K562 (cell line): ENCODE results near the gene RETREG1. TPM values are rescaled to one million over a fixed set of nuclear protein-coding genes. Genes with fewer than 3 reads are reported as not detected.

Experiments used
- ATAC-seq: fragments of 200-7000 bp; cut with Tn5 transposase; 3 replicates; pipeline ENCODE4 v1.9.1; 2020; ENCODE audit warnings: moderate library complexity
- BruUV-seq: library from RNA; stranded (reverse); fragments of 400-500 nt; replicated peaks from 2 replicates; lab custom pipeline; 2021; lab: Mats Ljungman, UMichigan
- CTCF ChIA-PET: fragments of 300-600 bp; formaldehyde crosslinking; extraction: SDS; loops from one replicate; lab custom pipeline; 2021; ENCODE audit warnings: low intra/inter-chr PET ratio; lab: Yijun Ruan, JAX
- POLR2A ChIA-PET: fragments of 300-600, 350-650 bp; sonication (Branson Sonifier 250); formaldehyde crosslinking; extraction: SDS; loops from one replicate; lab custom pipeline; 2021; ENCODE audit warnings: antibody characterized with exemption, inconsistent platforms; lab: Yijun Ruan, JAX
- DNase-seq, 4 experiments: peaks; one replicate each; pipeline versions ENCODE4 v3.0.0 to v3.0.0-alpha.2; 2011 to 2018; ENCODE audit warnings: low spot score in 3 of 4, mixed read lengths in 3 of 4; ENCODE audit errors: extremely low read depth in 1 of 4
- FAIRE-seq: peaks from 2 replicates; lab custom pipeline; 2011; peaks lifted over from hg19 to GRCh38; lab: Jason Lieb, UNC
- H2AFZ ChIP-seq: 2 replicates; pipeline ENCODE4 v1.6.0; 2011; ENCODE audit warnings: low read depth, low read length, control low read depth, inconsistent platforms
- H3K27ac ChIP-seq: fragments of 200-600 bp; 3 replicates; pipeline ENCODE4 v1.8.0; 2011; ENCODE audit warnings: low read depth, mild to moderate bottlenecking, control low read depth, inconsistent platforms, low read length, moderate library complexity, mixed read lengths; ENCODE audit errors: extremely low read depth
- H3K27me3 ChIP-seq, 2 experiments: fragments of 300-600 bp in 1 of 2; 2 replicates in 1 of 2; 3 replicates in 1 of 2; pipeline versions ENCODE4 v1.6.0 to v1.8.0; 2011; ENCODE audit warnings: inconsistent platforms in 2 of 2, low read length in 2 of 2, mild to moderate bottlenecking in 1 of 2, mixed read lengths in 1 of 2, moderate library complexity in 1 of 2; ENCODE audit not compliant: control insufficient read depth in 2 of 2, insufficient read depth in 2 of 2
- H3K36me3 ChIP-seq: fragments of 300-600 bp; 3 replicates; pipeline ENCODE4 v1.8.0; 2011; ENCODE audit warnings: mild to moderate bottlenecking, low read length, inconsistent platforms; ENCODE audit not compliant: control insufficient read depth, insufficient read depth
- H3K4me1 ChIP-seq, 2 experiments: fragments of 200-600 bp in 1 of 2; replicated peaks in 1 of 2; 2 replicates in 1 of 2; 3 replicates in 1 of 2; pipeline versions ENCODE4 v1.5.1 to v1.8.0; 2011; ENCODE audit warnings: inconsistent platforms in 2 of 2, low read length in 2 of 2, mild to moderate bottlenecking in 1 of 2, mixed read lengths in 1 of 2, moderate library complexity in 1 of 2; ENCODE audit not compliant: control insufficient read depth in 2 of 2, insufficient read depth in 2 of 2
- H3K4me2 ChIP-seq: 2 replicates; pipeline ENCODE4 v1.6.1; 2011; ENCODE audit warnings: low read length, control low read depth, inconsistent platforms, mixed read lengths; ENCODE audit not compliant: insufficient read depth
- H3K4me3 ChIP-seq: fragments of 200-600 bp; sonication (generic), shearing (Covaris generic); 2 replicates; pipeline ENCODE4 v1.5.1; 2016; ENCODE audit warnings: control low read depth, inconsistent platforms
- H3K79me2 ChIP-seq: fragments of 200-600 bp; 3 replicates; pipeline ENCODE4 v1.8.0; 2011; ENCODE audit warnings: low read length, inconsistent platforms; ENCODE audit not compliant: control insufficient read depth, insufficient read depth
- H3K9ac ChIP-seq, 2 experiments: 2 replicates each; pipeline versions ENCODE4 v1.6.0 to v1.6.1; 2011; ENCODE audit warnings: low read depth in 2 of 2, low read length in 2 of 2, control low read depth in 1 of 2, inconsistent platforms in 1 of 2, mild to moderate bottlenecking in 1 of 2, mixed read lengths in 1 of 2; ENCODE audit not compliant: insufficient read depth in 1 of 2
- H3K9me1 ChIP-seq: one replicate; pipeline ENCODE4 v1.6.0; 2011; ENCODE audit warnings: inconsistent platforms, mild to moderate bottlenecking, low read length, moderate library complexity; ENCODE audit not compliant: control insufficient read depth, insufficient read depth
- H3K9me3 ChIP-seq: replicated peaks from 2 replicates; pipeline ENCODE4 v1.5.1; 2011; ENCODE audit warnings: low read depth, low read length, inconsistent platforms; ENCODE audit not compliant: control insufficient read depth, insufficient read depth
- H4K20me1 ChIP-seq: replicated peaks from 2 replicates; pipeline ENCODE4 v1.6.1; 2011; ENCODE audit warnings: low read length, inconsistent platforms, mixed read lengths; ENCODE audit not compliant: control insufficient read depth, insufficient read depth
- TAF15 ChIP-seq: fragments of 200-400 bp; formaldehyde crosslinking; IDR thresholded peaks from 2 replicates; pipeline ENCODE4 v1.6.1; 2017; ENCODE audit warnings: mild to moderate bottlenecking, low read depth, low read length, moderate library complexity
- ZNF282 ChIP-seq: sonication (generic); formaldehyde crosslinking; IDR thresholded peaks from 2 replicates; pipeline ENCODE4 v1.8.1; 2023; ENCODE audit warnings: missing genetic modification reagents
- ZNF507 ChIP-seq: conservative IDR thresholded peaks from 2 replicates; pipeline ENCODE4 v1.6.1; 2017; ENCODE audit warnings: missing genetic modification characterization, missing compliant biosample characterization
- WGBS: fragments of 100-300 bp; shearing (Covaris generic); methylation state at CpG from one replicate; pipeline ENCODE4 v1.1.6; 2016; ENCODE audit warnings: low coverage, mixed read lengths; ENCODE audit not compliant: insufficient coverage; ENCODE audit errors: missing lambda C conversion rate; 5-methylcytosine and 5-hydroxymethylcytosine counted together
- in situ Hi-C: fragments of 300-500 bp; cut with MboI; formaldehyde crosslinking; loops from 4 replicates; pipeline ENCODE4 v1.15.0; 2018; ENCODE audit warnings: inconsistent platforms, mixed read lengths
- intact Hi-C: fragments of 100-400 bp; cut with micrococcal nuclease; formaldehyde crosslinking; loops from 2 replicates; pipeline ENCODE4 v1.14.2; 2022
- polyA plus RNA-seq, 8 experiments: library from polyadenylated mRNA; depleted of rRNA in 4 of 8; stranded (reverse) in 5 of 8; unstranded in 3 of 8; fragments of >200 nt; fragmentation: Nextera tagmentation in 2 of 8; fragmentation: Illumina TruSeq in 1 of 8; extraction: Ambion mirVana in 2 of 8; extraction: Trizol in 1 of 8; gene quantifications; 2 replicates each; pipeline versions ENCODE4 v1.2.1 to v1.2.3, GENCODE V29; 2011 to 2014; ENCODE audit warnings: inconsistent platforms in 1 of 8, missing spikeins in 1 of 8
- total RNA-seq, 7 experiments: library from RNA; depleted of rRNA in 6 of 7; stranded (reverse); fragments of >200 nt in 6 of 7; fragmentation: Illumina TruSeq in 2 of 7; extraction: Trizol in 2 of 7; gene quantifications; 2 replicates each; pipeline versions ENCODE4 v1.2.1 to v1.2.3, GENCODE V29; 2011 to 2021; ENCODE audit warnings: low replicate concordance in 1 of 7

RETREG1 gene
- total and polyA plus RNA-seq, 9 of the 15 experiments (the other 6 are each of a cell fraction or from before 2014, with no cell fraction given): 0.01 to 0.20 (median 0.08) TPM; not detected in 5

- CTCF ChIA-PET: no interaction called here
- Histone ChIP-seq H3K4me1 (no peaks in the 10 kb centered on the region), H3K4me2 (no peak overlapping the region), H3K79me2 (no peaks in the 10 kb centered on the region), H3K27me3 (peaks cover 0 to 2% of the 10 kb centered on the region in 2 experiments; a peak in 1 of 5 replicates), H3K27ac (no peak overlapping the region), H3K9me3 (no peaks in the 10 kb centered on the region), H2AFZ (no peak overlapping the region), H3K9ac (no peak overlapping the region), H3K9me1 (no peaks in the 10 kb centered on the region), H4K20me1 (no peaks in the 10 kb centered on the region), H3K4me3 (no peak overlapping the region), H3K36me3 (no peaks in the 10 kb centered on the region)
- in situ Hi-C loops (no loop called here), intact Hi-C loops (loop anchor here (10.0 kb wide), 1 partner anchor 185 kb away; no protein-coding TSS in a partner anchor)
- TF ChIP-seq ZNF507 (tag): peak; percentile 47
- TF ChIP-seq TAF15: no peak
- no TSS peak for BruUV-seq
- DNase-seq: no peak
- ATAC-seq: no peak
- POLR2A ChIA-PET: interaction anchor here (0.6 kb wide), 1 partner anchor 71 kb away, joined by 3 read pairs; no protein-coding TSS in a partner anchor
- FAIRE-seq: no peak
Measured at GRCh38 chr5:16480144-16480543, 136.7 kb downstream of the RETREG1 start.

GRCh38 chr5:16477541-16477940 lies 139.3 kb downstream of the RETREG1 start:
- no peaks in the 10 kb centered on the region for H3K36me3 ChIP-seq
- ChIA-PET POLR2A (no interaction called here), CTCF (no interaction called here)
- no TSS peak for BruUV-seq
- in situ Hi-C loops: no loop called here
- H3K79me2 ChIP-seq: no peaks in the 10 kb centered on the region
- no peak overlapping the region for H3K9ac ChIP-seq
- H3K27ac ChIP-seq: no peak overlapping the region
- H2AFZ ChIP-seq: no peak overlapping the region
- H3K4me1 ChIP-seq: no peaks in the 10 kb centered on the region
- no peak for DNase-seq
- H3K9me3 ChIP-seq: no peaks in the 10 kb centered on the region
- H3K27me3 ChIP-seq: peaks cover 0 to 2% of the 10 kb centered on the region in 2 experiments; a peak in 1 of 5 replicates
- H4K20me1 ChIP-seq: no peaks in the 10 kb centered on the region
- no peak for ATAC-seq
- H3K4me2 ChIP-seq: no peak overlapping the region
- FAIRE-seq: no peak
- WGBS: 0% methylated on average over 3 of the region's 3 CpGs
- no peak overlapping the region for H3K4me3 ChIP-seq
- H3K9me1 ChIP-seq: no peaks in the 10 kb centered on the region
- no peak for TF ChIP-seq ZNF282
- TF ChIP-seq, all 486 proteins: peak for 0
- intact Hi-C loops: no loop called here
